Nephron (organoid): ENCODE results near the gene SH2D7.

Experiments
- H3K27ac Mint-ChIP-seq, 3 experiments: 2 replicates each; pipeline ENCODE4 v1.8.0; 2020; ENCODE audit warnings: mixed read lengths in 3 of 3, mild to moderate bottlenecking in 2 of 3, moderate library complexity in 1 of 3
- H3K27me3 Mint-ChIP-seq: 2 replicates; pipeline ENCODE4 v1.8.0; 2021; ENCODE audit warnings: low read depth, mild to moderate bottlenecking, moderate library complexity, mixed read lengths
- H3K36me3 Mint-ChIP-seq: 2 replicates; pipeline ENCODE4 v1.8.0; 2020; ENCODE audit warnings: low read depth, mixed read lengths
- H3K4me1 Mint-ChIP-seq: 2 replicates; pipeline ENCODE4 v1.8.0; 2020; ENCODE audit warnings: mixed read lengths
- H3K4me3 Mint-ChIP-seq, 3 experiments: 2 replicates each; pipeline ENCODE4 v1.8.0; 2020; ENCODE audit warnings: mild to moderate bottlenecking in 3 of 3, mixed read lengths in 3 of 3, moderate library complexity in 2 of 3
- H3K9me3 Mint-ChIP-seq: 2 replicates; pipeline ENCODE4 v1.8.0; 2020; ENCODE audit warnings: mixed read lengths
- TF ChIP-seq, protein P1 (sequence below), 3 experiments: fragments of 200-600 bp; sonication (generic); IDR thresholded peaks; one replicate each; pipeline ENCODE4 v1.5.0; 2021; ENCODE audit warnings: antibody characterized with exemption in 3 of 3; ENCODE audit not compliant: unreplicated experiment in 3 of 3

SH2D7 gene

DNA sequence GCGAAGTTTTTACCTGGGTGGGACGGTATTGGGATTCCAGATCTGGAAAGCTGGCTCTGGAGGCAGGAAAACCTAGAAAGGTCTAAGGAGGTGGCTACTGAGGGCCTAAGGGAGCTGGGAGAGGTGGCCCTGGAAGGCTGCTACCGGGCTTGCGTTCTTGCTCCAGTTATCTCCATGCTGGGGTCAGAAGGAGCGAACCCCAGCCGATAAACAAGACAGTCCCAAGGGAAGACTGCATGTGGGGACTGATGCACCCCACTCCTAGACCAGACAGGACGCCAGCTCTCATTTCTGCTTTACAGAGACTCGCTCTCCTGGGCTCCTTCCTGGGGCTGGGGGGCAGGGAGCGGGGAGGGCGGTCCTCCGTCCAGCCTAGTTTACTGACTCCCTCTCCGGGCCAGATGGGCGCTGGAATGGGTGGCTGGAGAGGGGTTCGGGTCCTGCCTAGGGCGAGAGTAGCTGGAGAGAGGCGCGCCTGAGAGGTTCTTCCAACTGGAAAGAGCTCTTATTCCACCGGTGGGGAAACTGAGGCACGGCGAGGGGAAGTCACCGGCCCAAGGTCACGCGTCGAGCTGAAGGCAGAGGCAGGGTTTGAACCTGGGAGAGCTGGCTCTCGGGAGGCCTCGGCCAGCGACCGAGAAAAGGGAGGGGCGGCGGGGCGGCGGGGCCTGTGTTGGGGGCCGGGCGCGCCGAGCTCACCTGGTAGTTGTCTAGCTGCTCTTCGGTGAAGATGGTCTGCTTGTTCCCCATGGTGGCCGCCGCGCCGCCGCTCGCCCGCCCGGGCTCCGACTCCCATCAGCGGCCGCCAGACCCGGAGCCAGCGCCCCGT lies 38.3 kb downstream of the SH2D7 start:
- peak overlapping the region; percentile 68 to 81 (median 74) for H3K27ac Mint-ChIP-seq
- H3K36me3 Mint-ChIP-seq, result no peaks in the 10 kb centered on the region
- H3K4me3 Mint-ChIP-seq, result peak overlapping the region; percentile 85 to 88 (median 86)
- peaks cover 5% of the 10 kb centered on the region for H3K4me1 Mint-ChIP-seq
- no peaks in the 10 kb centered on the region for H3K9me3 Mint-ChIP-seq
- peaks cover 10% of the 10 kb centered on the region for H3K27me3 Mint-ChIP-seq
- TF ChIP-seq, protein P1, sequence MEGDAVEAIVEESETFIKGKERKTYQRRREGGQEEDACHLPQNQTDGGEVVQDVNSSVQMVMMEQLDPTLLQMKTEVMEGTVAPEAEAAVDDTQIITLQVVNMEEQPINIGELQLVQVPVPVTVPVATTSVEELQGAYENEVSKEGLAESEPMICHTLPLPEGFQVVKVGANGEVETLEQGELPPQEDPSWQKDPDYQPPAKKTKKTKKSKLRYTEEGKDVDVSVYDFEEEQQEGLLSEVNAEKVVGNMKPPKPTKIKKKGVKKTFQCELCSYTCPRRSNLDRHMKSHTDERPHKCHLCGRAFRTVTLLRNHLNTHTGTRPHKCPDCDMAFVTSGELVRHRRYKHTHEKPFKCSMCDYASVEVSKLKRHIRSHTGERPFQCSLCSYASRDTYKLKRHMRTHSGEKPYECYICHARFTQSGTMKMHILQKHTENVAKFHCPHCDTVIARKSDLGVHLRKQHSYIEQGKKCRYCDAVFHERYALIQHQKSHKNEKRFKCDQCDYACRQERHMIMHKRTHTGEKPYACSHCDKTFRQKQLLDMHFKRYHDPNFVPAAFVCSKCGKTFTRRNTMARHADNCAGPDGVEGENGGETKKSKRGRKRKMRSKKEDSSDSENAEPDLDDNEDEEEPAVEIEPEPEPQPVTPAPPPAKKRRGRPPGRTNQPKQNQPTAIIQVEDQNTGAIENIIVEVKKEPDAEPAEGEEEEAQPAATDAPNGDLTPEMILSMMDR (IDR thresholded peaks at IDR 0.05; ENCODE audit: unreplicated experiment in 3 of 3), result no peak

DNA sequence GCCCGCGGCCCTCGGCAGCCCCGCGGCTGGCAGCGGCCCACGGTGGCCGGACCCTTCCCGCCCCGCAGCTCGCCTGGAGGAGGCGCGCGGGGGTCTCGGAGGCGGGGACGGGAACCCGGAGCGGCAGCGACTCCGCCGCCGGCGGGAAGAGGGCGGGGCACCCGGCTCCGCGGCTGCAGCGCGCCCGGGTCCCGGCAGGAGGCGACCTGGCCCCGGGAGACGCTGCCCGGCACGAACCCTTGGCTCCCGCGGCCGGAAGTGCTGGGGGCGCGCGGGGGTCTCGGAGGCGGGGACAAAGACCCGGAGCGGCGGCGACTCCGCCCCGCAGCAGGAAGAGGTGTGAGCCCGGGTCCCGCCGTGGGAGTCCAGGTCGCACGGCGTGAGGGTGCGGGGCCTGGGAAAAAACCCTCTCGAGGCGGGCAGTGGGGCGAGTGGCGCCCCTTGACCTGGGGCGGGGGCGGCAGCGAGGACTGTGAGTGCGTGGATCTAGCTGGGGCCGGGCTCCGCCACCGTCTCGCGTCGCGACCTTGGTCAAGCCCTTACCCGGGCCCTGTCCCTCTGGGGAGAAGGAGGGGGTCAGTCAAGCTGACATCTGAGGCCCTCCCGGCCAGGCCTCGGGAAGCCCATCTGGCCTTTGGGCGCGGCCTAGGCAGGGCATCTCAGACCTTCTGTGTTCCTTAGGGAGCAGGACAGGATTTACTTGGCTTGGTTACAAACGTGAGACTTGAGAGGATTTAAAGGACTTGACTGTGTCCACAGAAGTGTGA lies 39.1 kb downstream of the SH2D7 start, which contains the start of gene CIB2:
TSS of gene CIB2 (minus strand) at position 151 of the 767 bp plus-strand sequence. CDS start 230 bp downstream, outside the sequence.
- peak within 1 kb of the TSS; percentile 74 to 90 (median 81) for H3K27ac Mint-ChIP-seq
- H3K4me3 Mint-ChIP-seq, result peak within 1 kb of the TSS; percentile 85 to 91 (median 88)
- peaks cover 5% of the 10 kb centered on the region for H3K4me1 Mint-ChIP-seq
- peaks cover 10% of the 10 kb centered on the region for H3K27me3 Mint-ChIP-seq
- H3K9me3 Mint-ChIP-seq, result no peaks in the 10 kb centered on the region
- TF ChIP-seq, protein P1 (IDR thresholded peaks at IDR 0.05; ENCODE audit: unreplicated experiment in 3 of 3), result peak; percentile 79 to 84 (median 80)
- H3K36me3 Mint-ChIP-seq, result no peaks in the 10 kb centered on the region

DNA sequence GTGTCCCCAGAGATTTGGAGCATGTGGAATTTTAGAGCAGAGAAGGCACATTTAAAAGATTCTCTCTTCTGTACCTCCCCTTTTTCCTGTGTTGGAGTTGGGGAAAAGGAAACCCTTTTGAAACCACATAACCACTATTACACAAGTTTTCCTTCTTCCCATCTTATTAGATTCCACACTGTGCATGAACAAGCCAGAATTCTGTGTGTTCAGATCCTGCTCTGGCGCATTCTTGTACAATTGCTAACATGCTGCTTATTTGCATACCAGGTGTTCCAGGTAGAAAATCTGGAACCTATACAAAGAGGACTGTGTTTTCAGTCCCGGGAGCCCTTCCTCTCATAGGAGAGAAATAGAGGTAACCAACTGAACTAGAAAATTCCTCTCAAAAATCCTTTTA lies 41.4 kb downstream of the SH2D7 start:
- TF ChIP-seq, protein P1 (IDR thresholded peaks at IDR 0.05; ENCODE audit: unreplicated experiment in 3 of 3), result no peak
- no peak overlapping the region for H3K27ac Mint-ChIP-seq
- H3K4me3 Mint-ChIP-seq, result peak overlapping the region; percentile 32 to 70 (median 54)
- peaks cover 5% of the 10 kb centered on the region for H3K4me1 Mint-ChIP-seq
- H3K9me3 Mint-ChIP-seq, result no peaks in the 10 kb centered on the region
- peaks cover 9% of the 10 kb centered on the region for H3K27me3 Mint-ChIP-seq
- H3K36me3 Mint-ChIP-seq, result no peaks in the 10 kb centered on the region

DNA sequence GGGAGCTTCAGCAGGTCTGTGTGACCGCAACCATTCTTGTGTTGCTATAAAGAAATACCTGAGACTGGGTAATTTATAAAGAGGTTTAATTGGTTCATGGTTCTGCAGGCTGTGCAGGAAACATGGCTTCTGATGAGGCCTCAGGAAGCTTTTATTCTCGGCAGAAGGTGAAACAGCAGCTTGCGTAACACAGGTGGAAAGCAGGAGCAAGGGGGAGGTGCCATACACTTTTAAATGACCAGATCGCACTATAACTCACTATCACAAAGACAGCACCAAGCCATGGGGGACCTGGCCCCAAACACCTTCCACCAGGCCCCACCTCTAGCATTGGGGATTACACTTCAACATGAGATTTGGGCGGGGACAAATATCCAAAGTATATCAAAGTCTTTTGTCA lies 47.2 kb downstream of the SH2D7 start:
- Mint-ChIP-seq H3K4me1 (no peaks in the 10 kb centered on the region), H3K36me3 (no peaks in the 10 kb centered on the region), H3K27ac (no peak overlapping the region), H3K9me3 (no peaks in the 10 kb centered on the region), H3K4me3 (no peak overlapping the region), H3K27me3 (peaks cover 4% of the 10 kb centered on the region)
- TF ChIP-seq, protein P1 (IDR thresholded peaks at IDR 0.05; ENCODE audit: unreplicated experiment in 3 of 3), result no peak

DNA sequence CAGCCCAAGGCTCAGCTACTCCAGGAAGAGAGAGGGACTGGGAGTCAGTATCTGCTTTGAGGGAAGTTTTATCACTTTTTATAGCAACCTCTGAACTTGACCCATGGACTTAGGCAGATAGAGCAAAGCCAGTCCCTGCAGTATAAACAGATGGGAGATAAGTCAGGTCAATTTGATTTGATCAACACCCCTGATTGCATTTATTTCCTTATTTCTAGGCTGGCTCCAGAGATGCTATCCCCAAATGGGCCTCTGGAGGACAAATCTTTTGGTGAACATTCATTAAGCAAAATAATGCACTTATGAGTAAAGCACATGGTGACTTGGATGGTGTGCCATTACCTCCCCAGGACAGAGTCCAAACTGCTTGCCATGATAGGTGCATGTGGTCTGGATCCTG lies 47.9 kb downstream of the SH2D7 start:
- H3K4me1 Mint-ChIP-seq, result no peaks in the 10 kb centered on the region
- H3K4me3 Mint-ChIP-seq, result no peak overlapping the region
- peaks cover 4% of the 10 kb centered on the region for H3K27me3 Mint-ChIP-seq
- no peaks in the 10 kb centered on the region for H3K36me3 Mint-ChIP-seq
- TF ChIP-seq, protein P1 (IDR thresholded peaks at IDR 0.05; ENCODE audit: unreplicated experiment in 3 of 3), result no peak
- no peak overlapping the region for H3K27ac Mint-ChIP-seq
- H3K9me3 Mint-ChIP-seq, result no peaks in the 10 kb centered on the region
